Stomach (tissue), 9 donors: ENCODE results near the gene SRRM1. TPM values are rescaled to one million over a fixed set of nuclear protein-coding genes. Genes with fewer than 3 reads are reported as not detected.
"Not testable (repeated sequence)": the region's sequence is repeated elsewhere in the genome, so short reads cannot be mapped to it uniquely, and the experiment has no call there.

ENCODE experiments used
- DNase-seq, 2 donors: peaks; one replicate each; pipeline versions ENCODE4 v3.0.0 to v3.0.0-alpha.2; 2013 to 2019
- H3K27ac ChIP-seq, 5 donors: fragments of 200-600 bp in 4 of 5; sonication (generic) in 4 of 5; one replicate each; pipeline ENCODE4 v1.5.1; 2013 to 2019; ENCODE audit warnings: mild to moderate bottlenecking in 1 of 5, moderate library complexity in 1 of 5
- H3K27me3 ChIP-seq, 3 donors: fragments of 200-600 bp; sonication (generic); one replicate each; pipeline ENCODE4 v1.5.1; 2017 to 2019; ENCODE audit warnings: mixed run types in 1 of 3
- H3K36me3 ChIP-seq, 4 donors: fragments of 200-600 bp; sonication (generic); 1 replicate in 3 of 4; 2 replicates in 1 of 4; pipeline ENCODE4 v1.5.1; 2016 to 2019
- H3K4me1 ChIP-seq, 4 donors: fragments of 200-600 bp; sonication (generic); one replicate each; pipeline ENCODE4 v1.5.1; 2016 to 2019
- H3K4me3 ChIP-seq, 4 donors: fragments of 200-600 bp; sonication (generic) in 3 of 4; one replicate each; pipeline ENCODE4 v1.5.1; 2016 to 2019; ENCODE audit warnings: mild to moderate bottlenecking in 1 of 4
- H3K9me3 ChIP-seq, 4 donors: fragments of 200-600 bp; sonication (generic); one replicate each; pipeline ENCODE4 v1.5.1; 2016 to 2019
- EP300 ChIP-seq: sonication (generic); formaldehyde crosslinking; IDR thresholded peaks from one replicate; pipeline ENCODE4 v1.6.1; 2017; ENCODE audit warnings: antibody characterized with exemption
- POLR2A ChIP-seq, 4 donors: fragments of 450-650 bp; IDR thresholded peaks; one replicate each; pipeline ENCODE4 v1.6.1; 2016; ENCODE audit warnings: antibody characterized with exemption in 4 of 4, control low read depth in 2 of 4, mild to moderate bottlenecking in 1 of 4, moderate library complexity in 1 of 4
- POLR2AphosphoS5 ChIP-seq, 3 donors: sonication (generic); formaldehyde crosslinking; IDR thresholded peaks; one replicate each; pipeline ENCODE4 v1.6.1; 2016; ENCODE audit warnings: antibody characterized with exemption in 3 of 3
- WGBS, 5 donors: extraction: QIAGEN DNeasy Blood & Tissue Kit in 3 of 5; methylation state at CpG; one replicate each; pipeline versions ENCODE4 v1.1.5 to v1.1.7; 2013 to 2018; 5-methylcytosine and 5-hydroxymethylcytosine counted together
- intact Hi-C: fragments of 100-400 bp; cut with DNase I; formaldehyde crosslinking; loops from one replicate; pipeline ENCODE4 v1.15.1; 2023; ENCODE audit warnings: low total_unique reads
- polyA plus RNA-seq, 3 donors: library from polyadenylated mRNA; stranded (reverse); fragments of 200-250 nt; gene quantifications; one replicate each; pipeline ENCODE4 v1.2.3, GENCODE V29; 2013
- total RNA-seq, 5 donors: library from RNA; depleted of rRNA; stranded (reverse); fragments of >200 nt; gene quantifications; one replicate each; pipeline versions ENCODE4 v1.1.0 to v1.2.3, GENCODE V29; 2014 to 2016
- TF ChIP-seq, protein P1 (sequence below), 7 experiments: fragments of 450-650 bp in 4 of 7; fragments of 200-600 bp in 3 of 7; sonication (generic) in 3 of 7; IDR thresholded peaks; one replicate each; pipeline ENCODE4 v1.5.1; 2016 to 2019; ENCODE audit warnings: antibody characterized with exemption in 7 of 7, control low read depth in 2 of 7, mild to moderate bottlenecking in 1 of 7
- donor health status: healthy with polysubstance abuse.
- donor health status: Bipolar disorder and iron deficiency.
- donor health status: healthy.

SRRM1 gene
- total and polyA plus RNA-seq, 8 donors = 21.2 to 149 (median 104) TPM

DNA sequence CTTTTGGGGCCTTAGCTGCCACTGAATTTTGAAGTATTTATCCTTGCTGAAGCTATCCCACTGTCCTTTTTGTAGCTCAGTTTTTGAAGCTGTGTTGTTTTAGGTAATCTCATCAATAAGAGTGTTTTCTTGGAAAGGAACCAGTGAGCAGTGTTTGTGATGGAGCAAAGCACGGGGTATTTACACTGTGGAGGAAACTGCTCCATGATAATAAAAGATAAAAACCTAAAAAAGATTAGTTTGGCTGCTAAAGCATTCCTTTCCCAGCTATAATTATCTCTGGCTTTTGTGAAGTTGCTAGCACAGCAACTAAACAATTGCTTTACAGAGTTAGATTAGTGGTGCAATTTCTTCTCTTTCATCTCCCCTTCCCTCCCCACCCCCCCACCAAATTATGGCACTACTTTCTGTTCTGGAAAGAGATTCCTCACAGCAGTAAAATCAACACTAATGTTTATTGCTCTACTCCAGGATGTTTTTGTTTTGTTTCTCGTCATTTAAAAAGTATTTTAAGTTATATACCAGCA lies 21.5 kb downstream of the SRRM1 start:
- 55 to 76% (median 62%) methylated on average over 2 of the region's 2 CpGs for WGBS, 5 donors
- H3K27me3 ChIP-seq = no peaks in the 10 kb centered on the region
- no peaks in the 10 kb centered on the region for H3K9me3 ChIP-seq
- no peak for TF ChIP-seq POLR2A (IDR thresholded peaks at IDR 0.05)
- TF ChIP-seq EP300 = no peak
- TF ChIP-seq, protein P1, sequence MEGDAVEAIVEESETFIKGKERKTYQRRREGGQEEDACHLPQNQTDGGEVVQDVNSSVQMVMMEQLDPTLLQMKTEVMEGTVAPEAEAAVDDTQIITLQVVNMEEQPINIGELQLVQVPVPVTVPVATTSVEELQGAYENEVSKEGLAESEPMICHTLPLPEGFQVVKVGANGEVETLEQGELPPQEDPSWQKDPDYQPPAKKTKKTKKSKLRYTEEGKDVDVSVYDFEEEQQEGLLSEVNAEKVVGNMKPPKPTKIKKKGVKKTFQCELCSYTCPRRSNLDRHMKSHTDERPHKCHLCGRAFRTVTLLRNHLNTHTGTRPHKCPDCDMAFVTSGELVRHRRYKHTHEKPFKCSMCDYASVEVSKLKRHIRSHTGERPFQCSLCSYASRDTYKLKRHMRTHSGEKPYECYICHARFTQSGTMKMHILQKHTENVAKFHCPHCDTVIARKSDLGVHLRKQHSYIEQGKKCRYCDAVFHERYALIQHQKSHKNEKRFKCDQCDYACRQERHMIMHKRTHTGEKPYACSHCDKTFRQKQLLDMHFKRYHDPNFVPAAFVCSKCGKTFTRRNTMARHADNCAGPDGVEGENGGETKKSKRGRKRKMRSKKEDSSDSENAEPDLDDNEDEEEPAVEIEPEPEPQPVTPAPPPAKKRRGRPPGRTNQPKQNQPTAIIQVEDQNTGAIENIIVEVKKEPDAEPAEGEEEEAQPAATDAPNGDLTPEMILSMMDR (IDR thresholded peaks at IDR 0.05) = no peak
- TF ChIP-seq POLR2AphosphoS5 (IDR thresholded peaks at IDR 0.05) = no peak
- H3K36me3 ChIP-seq = peaks cover 79 to 100% (median 100%) of the 10 kb centered on the region in 4 donors
- intact Hi-C loops = no loop called here
- no peak for DNase-seq
- H3K27ac ChIP-seq = no peak overlapping the region
- H3K4me1 ChIP-seq = peaks cover 0 to 8% (median 3%) of the 10 kb centered on the region in 4 donors
- no peak overlapping the region for H3K4me3 ChIP-seq

GRCh38 chr1:24666794-24667193 lies 23.7 kb downstream of the SRRM1 start:
- WGBS, 5 donors = 84 to 89% (median 85%) methylated on average over 11 of the region's 11 CpGs
- Histone ChIP-seq H3K4me3 (no peak overlapping the region), H3K4me1 (no peaks in the 10 kb centered on the region), H3K27me3 (no peaks in the 10 kb centered on the region), H3K36me3 (peaks cover 91 to 100% (median 100%) of the 10 kb centered on the region in 4 donors), H3K9me3 (no peaks in the 10 kb centered on the region), H3K27ac (no peak overlapping the region)
- intact Hi-C loops = no loop called here
- no peak for DNase-seq
- TF ChIP-seq POLR2A (IDR thresholded peaks at IDR 0.05) (no peak), EP300 (no peak), POLR2AphosphoS5 (IDR thresholded peaks at IDR 0.05) (no peak)
- TF ChIP-seq, protein P1 (IDR thresholded peaks at IDR 0.05) = no peak

DNA sequence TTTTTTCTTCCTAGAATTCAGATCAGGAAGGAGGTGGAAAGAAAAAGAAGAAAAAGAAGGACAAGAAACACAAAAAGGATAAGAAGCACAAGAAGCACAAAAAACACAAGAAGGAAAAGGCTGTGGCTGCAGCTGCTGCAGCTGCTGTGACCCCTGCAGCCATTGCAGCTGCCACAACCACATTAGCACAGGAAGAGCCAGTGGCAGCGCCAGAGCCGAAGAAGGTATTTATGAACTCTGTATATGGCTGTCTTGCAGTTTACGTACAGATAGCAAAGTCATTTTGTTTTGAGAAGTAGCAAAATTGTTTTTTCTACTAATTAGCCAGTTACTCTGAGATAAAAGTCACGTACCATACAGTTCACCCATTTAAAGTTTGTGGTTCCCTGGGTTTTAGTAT lies 28.3 kb downstream of the SRRM1 start:
- H3K4me1 ChIP-seq, intact Hi-C loops, DNase-seq, H3K27ac ChIP-seq, H3K27me3 ChIP-seq, H3K9me3 ChIP-seq, H3K4me3 ChIP-seq: not testable (repeated sequence)
- 84 to 95% (median 90%) methylated on average over 4 of the region's 4 CpGs for WGBS, 5 donors
- peaks cover 71 to 100% (median 98%) of the 10 kb centered on the region in 4 donors for H3K36me3 ChIP-seq

DNA sequence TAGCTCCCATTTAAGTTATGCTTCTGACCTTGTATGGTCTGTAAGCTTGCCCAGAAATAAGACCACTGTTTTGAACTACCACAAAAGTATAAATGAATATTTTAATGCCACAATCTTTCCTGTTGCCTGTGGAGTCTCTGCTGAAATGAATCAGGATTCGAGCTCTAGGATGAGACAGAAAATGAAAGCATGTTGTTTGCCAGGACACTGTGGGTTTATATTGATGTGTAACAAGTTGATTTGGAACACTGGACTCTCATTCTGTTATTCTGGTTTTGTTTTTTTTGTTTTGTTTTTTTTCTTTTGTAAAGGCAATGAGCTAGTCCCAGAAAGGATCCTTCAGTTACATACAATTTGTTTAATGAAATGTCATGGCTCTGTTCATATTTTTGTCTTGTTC lies 29.6 kb downstream of the SRRM1 start:
- peaks cover 58 to 98% (median 96%) of the 10 kb centered on the region in 4 donors for H3K36me3 ChIP-seq
- H3K4me3 ChIP-seq, H3K27me3 ChIP-seq, H3K9me3 ChIP-seq, H3K4me1 ChIP-seq, intact Hi-C loops, DNase-seq, H3K27ac ChIP-seq: not testable (repeated sequence)
- WGBS, 5 donors = 33 to 70% (median 65%) methylated on average over 1 of the region's 1 CpG

DNA sequence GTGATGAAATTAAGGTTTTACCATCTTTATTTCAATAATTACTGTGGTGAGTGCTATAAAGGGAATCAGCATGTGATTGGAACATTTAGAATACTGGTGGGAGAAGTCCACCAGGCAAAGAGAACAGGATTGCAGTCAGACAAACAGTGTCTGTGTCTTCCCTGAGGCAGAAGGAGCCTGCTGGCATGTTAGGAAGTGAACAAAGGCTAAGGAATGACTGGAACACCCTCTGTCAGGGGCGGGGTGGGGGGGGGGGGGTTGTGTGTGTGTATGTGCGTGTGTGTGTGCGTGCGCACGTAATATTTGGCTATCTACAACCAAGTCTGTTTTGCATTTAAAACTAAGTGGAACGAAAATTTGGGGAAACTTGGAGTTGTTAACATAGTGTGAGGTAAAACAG lies 30.2 kb downstream of the SRRM1 start:
- Histone ChIP-seq H3K9me3 (no peaks in the 10 kb centered on the region), H3K36me3 (peaks cover 53 to 93% (median 89%) of the 10 kb centered on the region in 4 donors), H3K27me3 (no peaks in the 10 kb centered on the region), H3K4me1 (no peaks in the 10 kb centered on the region), H3K27ac (no peak overlapping the region), H3K4me3 (no peak overlapping the region)
- 93 to 98% (median 96%) methylated on average over 6 of the region's 6 CpGs for whole genome bisulfite sequencing, 5 donors
- TF ChIP-seq EP300 = no peak
- TF ChIP-seq, protein P1 (IDR thresholded peaks at IDR 0.05) = no peak
- TF ChIP-seq POLR2A (IDR thresholded peaks at IDR 0.05) = no peak
- TF ChIP-seq POLR2AphosphoS5 (IDR thresholded peaks at IDR 0.05) = no peak
- intact Hi-C loops = no loop called here
- DNase-seq = no peak

GRCh38 chr1:24678421-24678820 lies 35.3 kb downstream of the SRRM1 start:
- H3K4me1 ChIP-seq, H3K9me3 ChIP-seq, DNase-seq, H3K4me3 ChIP-seq, H3K27me3 ChIP-seq, H3K27ac ChIP-seq, intact Hi-C loops: not testable (repeated sequence)
- H3K36me3 ChIP-seq = peaks cover 11 to 42% (median 39%) of the 10 kb centered on the region in 4 donors
- 89 to 96% (median 94%) methylated on average over 3 of the region's 3 CpGs for WGBS, 5 donors
